Heart left ventricle (tissue), 13 donors: Measurements from ENCODE around the gene SELP.

Source experiments
- POLR2A ChIP-seq, 2 donors: fragments of 450-650 bp; IDR thresholded peaks; one replicate each; pipeline ENCODE4 v1.6.1; 2017; ENCODE audit warnings: antibody characterized with exemption in 2 of 2, mild to moderate bottlenecking in 2 of 2, moderate library complexity in 2 of 2
- TF ChIP-seq, protein P1 (sequence below), 12 donors: fragments of 200-600 bp; sonication (generic) in 4 of 12; IDR thresholded peaks; one replicate each; pipeline versions ENCODE4 v1.5.0 to v1.8.0; 2018 to 2022; ENCODE audit warnings: antibody characterized with exemption in 12 of 12, mild to moderate bottlenecking in 5 of 12
- donor health status: ischemic (EF 13 %, LVEDD 7.1; RV severe dilation, severe dysfunction).
- donor health status: DM: no; HTN: yes; CAD: no.
- donor health status: DM: no; HTN: no; CAD: no.
- donor health status: ischemic (EF 25% LVEDD 6.9; RV normal size, moderate dysfunction).
- donor health status: ischemic (EF 25% LVEDD 5.7; RV mildly dilated, moderate dysfunction).
- donor health status: ischemic (EF 35%, LVEDD 5.7; RV mildly dilated, moderate dysfunction).
- donor health status: nonischemic (EF 11% LVEDD 7.7; RV severe dilation, severe dysfunction).
- donor health status: DM: yes; HTN: yes; CAD: no.
- donor health status: PGD.
- donor health status: ischemic (EF 29% LVEDD 5.4; RV normal size, mild dysfunction).
- donor health status: nonischemic (EF 23%, LVEDD 6.1; RV moderate dilation, normal function).

DNA sequence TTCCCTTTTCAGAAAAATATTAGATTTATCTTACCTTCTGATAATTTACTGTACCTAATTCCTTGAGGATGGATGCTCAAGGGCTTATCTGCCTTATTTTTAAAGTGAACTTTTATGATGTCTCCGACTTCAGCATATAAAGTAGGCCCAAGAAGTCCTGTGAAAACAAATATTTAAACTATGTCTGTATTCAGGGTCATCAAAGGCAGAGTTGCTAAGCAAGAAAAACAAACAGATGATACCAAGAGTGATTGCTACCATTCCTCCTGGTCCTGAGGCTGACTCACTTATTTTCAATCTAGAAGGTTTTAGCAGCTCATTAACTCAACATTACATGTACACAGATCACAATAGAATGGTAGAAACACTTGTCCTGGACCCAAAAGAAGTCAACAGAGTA, 57.7 kb downstream of the SELP start:
- no peak for TF ChIP-seq POLR2A (IDR thresholded peaks at IDR 0.05)
- TF ChIP-seq, protein P1, sequence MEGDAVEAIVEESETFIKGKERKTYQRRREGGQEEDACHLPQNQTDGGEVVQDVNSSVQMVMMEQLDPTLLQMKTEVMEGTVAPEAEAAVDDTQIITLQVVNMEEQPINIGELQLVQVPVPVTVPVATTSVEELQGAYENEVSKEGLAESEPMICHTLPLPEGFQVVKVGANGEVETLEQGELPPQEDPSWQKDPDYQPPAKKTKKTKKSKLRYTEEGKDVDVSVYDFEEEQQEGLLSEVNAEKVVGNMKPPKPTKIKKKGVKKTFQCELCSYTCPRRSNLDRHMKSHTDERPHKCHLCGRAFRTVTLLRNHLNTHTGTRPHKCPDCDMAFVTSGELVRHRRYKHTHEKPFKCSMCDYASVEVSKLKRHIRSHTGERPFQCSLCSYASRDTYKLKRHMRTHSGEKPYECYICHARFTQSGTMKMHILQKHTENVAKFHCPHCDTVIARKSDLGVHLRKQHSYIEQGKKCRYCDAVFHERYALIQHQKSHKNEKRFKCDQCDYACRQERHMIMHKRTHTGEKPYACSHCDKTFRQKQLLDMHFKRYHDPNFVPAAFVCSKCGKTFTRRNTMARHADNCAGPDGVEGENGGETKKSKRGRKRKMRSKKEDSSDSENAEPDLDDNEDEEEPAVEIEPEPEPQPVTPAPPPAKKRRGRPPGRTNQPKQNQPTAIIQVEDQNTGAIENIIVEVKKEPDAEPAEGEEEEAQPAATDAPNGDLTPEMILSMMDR (IDR thresholded peaks at IDR 0.05), result no peak
